ENCODE results near the gene ROR2. TPM values are rescaled to one million over a fixed set of nuclear protein-coding genes. Genes with fewer than 3 reads are reported as not detected.

The ROR2 gene
- total RNA-seq, 4 donors from 2014 or later: 1.8 to 4.2 (median 2.7) TPM

DNA sequence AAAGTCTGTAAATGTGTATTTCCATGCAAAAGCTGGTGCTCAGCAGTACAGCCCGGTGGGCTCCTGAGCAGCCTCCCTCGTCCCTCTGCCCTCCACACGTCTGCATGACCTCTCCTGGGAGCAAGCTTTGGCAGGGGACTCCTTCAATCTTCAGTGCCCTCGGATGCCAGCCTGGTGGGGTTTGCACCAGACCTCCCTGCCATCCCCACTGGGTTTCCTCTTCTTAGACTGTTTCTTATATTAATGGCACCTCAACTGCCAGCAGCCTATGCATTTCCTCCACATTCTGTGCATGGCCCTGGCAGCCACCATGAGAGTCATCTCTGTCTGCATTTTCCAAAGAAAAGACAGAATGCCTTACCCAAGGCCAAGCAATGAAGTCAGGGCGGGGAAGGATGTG, 108.4 kb downstream of the ROR2 start:
- 71 to 95% methylated on average over 5 of the region's 5 CpGs for WGBS, 2 donors
- no peaks in the 10 kb centered on the region for H3K27me3 ChIP-seq
- no peak overlapping the region for H3K4me3 ChIP-seq
- H3K9me3 ChIP-seq: no peaks in the 10 kb centered on the region
- no peak for DNase-seq (ENCODE audit: low spot score in 2 of 2)
- H3K36me3 ChIP-seq: no peaks in the 10 kb centered on the region
- H3K27ac ChIP-seq: no peak overlapping the region
- H3K4me1 ChIP-seq: peaks cover 0 to 29% (median 0%) of the 10 kb centered on the region in 4 donors
- TF ChIP-seq, protein P1, sequence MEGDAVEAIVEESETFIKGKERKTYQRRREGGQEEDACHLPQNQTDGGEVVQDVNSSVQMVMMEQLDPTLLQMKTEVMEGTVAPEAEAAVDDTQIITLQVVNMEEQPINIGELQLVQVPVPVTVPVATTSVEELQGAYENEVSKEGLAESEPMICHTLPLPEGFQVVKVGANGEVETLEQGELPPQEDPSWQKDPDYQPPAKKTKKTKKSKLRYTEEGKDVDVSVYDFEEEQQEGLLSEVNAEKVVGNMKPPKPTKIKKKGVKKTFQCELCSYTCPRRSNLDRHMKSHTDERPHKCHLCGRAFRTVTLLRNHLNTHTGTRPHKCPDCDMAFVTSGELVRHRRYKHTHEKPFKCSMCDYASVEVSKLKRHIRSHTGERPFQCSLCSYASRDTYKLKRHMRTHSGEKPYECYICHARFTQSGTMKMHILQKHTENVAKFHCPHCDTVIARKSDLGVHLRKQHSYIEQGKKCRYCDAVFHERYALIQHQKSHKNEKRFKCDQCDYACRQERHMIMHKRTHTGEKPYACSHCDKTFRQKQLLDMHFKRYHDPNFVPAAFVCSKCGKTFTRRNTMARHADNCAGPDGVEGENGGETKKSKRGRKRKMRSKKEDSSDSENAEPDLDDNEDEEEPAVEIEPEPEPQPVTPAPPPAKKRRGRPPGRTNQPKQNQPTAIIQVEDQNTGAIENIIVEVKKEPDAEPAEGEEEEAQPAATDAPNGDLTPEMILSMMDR (IDR thresholded peaks at IDR 0.05): no peak
- no peak for TF ChIP-seq EP300 (IDR thresholded peaks at IDR 0.05)

DNA sequence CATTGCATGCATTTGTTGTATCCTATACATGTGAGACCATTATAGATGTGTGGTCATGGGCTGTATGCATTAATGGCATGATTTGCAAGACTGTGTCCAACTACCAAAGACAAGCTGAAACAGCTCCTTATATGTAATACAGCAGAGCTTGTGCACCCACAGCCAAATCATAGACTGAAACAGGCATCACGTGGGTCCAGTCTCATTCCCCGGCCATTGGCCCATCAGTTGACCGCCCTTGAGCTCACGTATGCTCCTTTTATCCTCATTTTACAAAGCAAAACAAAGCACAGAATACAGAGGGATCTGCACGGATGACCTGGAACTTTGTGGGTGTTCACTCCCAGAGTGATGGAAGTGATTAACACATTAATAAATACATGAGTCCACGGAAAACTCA, 109.1 kb downstream of the ROR2 start:
- H3K9me3 ChIP-seq: no peaks in the 10 kb centered on the region
- no peak overlapping the region for H3K27ac ChIP-seq
- H3K27me3 ChIP-seq: no peaks in the 10 kb centered on the region
- H3K4me3 ChIP-seq: no peak overlapping the region
- WGBS, 2 donors: 86 to 90% methylated on average over 6 of the region's 6 CpGs
- no peaks in the 10 kb centered on the region for H3K36me3 ChIP-seq
- TF ChIP-seq, protein P1 (IDR thresholded peaks at IDR 0.05): no peak
- TF ChIP-seq POLR2A (IDR thresholded peaks at IDR 0.05): no peak
- TF ChIP-seq EP300 (IDR thresholded peaks at IDR 0.05): no peak
- no peak for DNase-seq (ENCODE audit: low spot score in 2 of 2)
- peaks cover 0 to 29% (median 0%) of the 10 kb centered on the region in 4 donors for H3K4me1 ChIP-seq

DNA sequence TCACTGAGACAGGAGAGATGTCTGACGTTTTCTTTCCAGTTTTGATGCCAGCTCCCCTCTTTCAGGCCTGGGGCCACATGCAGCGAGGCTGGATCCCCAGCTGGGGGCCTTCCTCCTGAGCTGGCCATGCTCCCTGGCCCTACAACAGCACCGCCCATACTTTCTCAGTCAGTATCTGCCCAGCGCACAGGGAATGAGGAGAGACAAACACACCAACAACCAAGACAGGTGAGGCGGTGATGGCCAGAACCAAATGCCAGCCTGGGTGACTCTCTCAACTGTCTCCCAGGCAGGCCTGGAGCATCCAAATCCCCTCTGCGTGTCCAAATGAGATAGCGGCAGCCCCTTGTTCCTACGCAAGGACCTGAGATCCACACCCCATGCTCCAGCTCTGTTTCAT, 109.6 kb downstream of the ROR2 start:
- 93% methylated on average over 8 of the region's 8 CpGs for WGBS, 2 donors
- no peaks in the 10 kb centered on the region for H3K36me3 ChIP-seq
- H3K27ac ChIP-seq: no peak overlapping the region
- H3K4me1 ChIP-seq: peaks cover 0 to 29% (median 0%) of the 10 kb centered on the region in 4 donors
- TF ChIP-seq POLR2A (IDR thresholded peaks at IDR 0.05): no peak
- TF ChIP-seq, protein P1 (IDR thresholded peaks at IDR 0.05): no peak
- no peak for TF ChIP-seq EP300 (IDR thresholded peaks at IDR 0.05)
- no peaks in the 10 kb centered on the region for H3K27me3 ChIP-seq
- H3K9me3 ChIP-seq: no peaks in the 10 kb centered on the region
- DNase-seq (ENCODE audit: low spot score in 2 of 2): no peak
- no peak overlapping the region for H3K4me3 ChIP-seq

DNA sequence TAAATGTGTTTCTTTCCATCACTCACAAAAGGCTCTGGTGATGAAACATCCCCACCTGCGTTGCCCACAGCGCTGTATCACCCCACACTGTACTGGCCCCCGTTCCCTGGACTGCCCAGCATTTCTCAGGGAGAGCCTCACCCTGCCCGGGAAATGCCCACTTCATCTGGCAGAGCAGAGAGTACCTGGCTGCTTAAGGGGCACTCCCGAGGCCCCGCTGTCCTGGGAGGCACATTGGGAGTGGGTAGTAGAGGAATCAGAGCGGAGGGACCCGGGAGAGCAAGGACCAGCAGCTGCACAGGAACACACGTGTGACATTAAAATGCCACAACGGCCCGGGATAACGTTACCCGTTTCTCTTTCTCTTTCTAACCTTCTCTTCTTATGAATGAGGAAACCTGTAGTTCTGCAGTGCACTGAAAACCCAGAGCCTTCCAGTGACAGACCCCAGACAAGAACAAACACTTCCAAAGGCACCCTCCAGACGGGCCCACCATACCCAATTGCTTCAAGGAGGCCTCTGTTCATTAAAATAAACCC, 110.0 kb downstream of the ROR2 start:
- WGBS, 2 donors: 77 to 81% methylated on average over 14 of the region's 14 CpGs
- Histone ChIP-seq H3K27ac (no peak overlapping the region), H3K9me3 (no peaks in the 10 kb centered on the region), H3K27me3 (no peaks in the 10 kb centered on the region), H3K36me3 (no peaks in the 10 kb centered on the region), H3K4me3 (no peak overlapping the region), H3K4me1 (peaks cover 0 to 29% (median 0%) of the 10 kb centered on the region in 4 donors)
- TF ChIP-seq, protein P1 (IDR thresholded peaks at IDR 0.05): no peak
- TF ChIP-seq POLR2A (IDR thresholded peaks at IDR 0.05) (no peak), EP300 (IDR thresholded peaks at IDR 0.05) (no peak)
- DNase-seq (ENCODE audit: low spot score in 2 of 2): no peak

DNA sequence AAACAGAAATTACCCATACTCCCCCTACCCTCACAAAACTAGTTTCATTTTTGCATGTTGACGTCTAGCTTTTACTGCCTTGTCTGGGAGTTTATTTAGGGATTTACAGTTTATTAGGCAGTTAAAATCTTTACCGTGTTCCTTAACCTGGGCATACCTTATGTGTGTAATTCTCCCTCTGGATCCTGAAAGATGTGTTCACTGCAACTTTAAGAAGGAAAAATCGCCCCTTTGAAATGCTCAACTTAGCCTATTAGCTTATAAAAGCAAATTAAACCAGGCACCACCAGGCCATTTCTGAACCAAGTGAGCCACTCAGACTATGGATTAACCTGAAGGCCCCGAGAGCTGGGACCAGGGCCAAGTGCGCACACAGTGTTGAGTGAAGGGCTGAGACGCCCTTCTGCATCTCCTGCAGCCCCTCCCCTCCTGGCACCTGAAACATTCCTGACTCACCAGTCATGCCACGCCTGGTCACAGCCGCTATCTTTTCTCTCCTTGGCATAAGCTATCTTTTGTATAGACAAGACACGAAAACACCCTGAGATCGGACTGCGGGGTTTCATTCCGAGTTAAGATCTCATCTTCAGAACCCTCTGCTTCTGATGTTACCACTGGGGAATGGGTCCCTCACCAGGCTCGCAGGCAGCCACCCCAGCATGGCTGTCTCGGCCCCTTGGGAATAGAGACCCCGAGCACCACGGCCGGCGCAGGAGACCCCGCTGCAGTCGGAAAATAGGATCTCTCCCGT, 111.9 kb downstream of the ROR2 start:
- Histone ChIP-seq H3K27ac (no peak overlapping the region), H3K36me3 (no peaks in the 10 kb centered on the region), H3K4me3 (peak overlapping the region in 1 of 4 donors; percentile 12), H3K27me3 (no peaks in the 10 kb centered on the region), H3K9me3 (no peaks in the 10 kb centered on the region), H3K4me1 (peaks cover 0 to 13% (median 0%) of the 10 kb centered on the region in 4 donors)
- 28 to 40% methylated on average over 21 of the region's 21 CpGs for WGBS, 2 donors
- no peak for DNase-seq (ENCODE audit: low spot score in 2 of 2)
- no peak for TF ChIP-seq POLR2A (IDR thresholded peaks at IDR 0.05)
- TF ChIP-seq, protein P1 (IDR thresholded peaks at IDR 0.05): no peak
